Stimulated activated naive CD8-positive, alpha-beta T cell treated with anti-CD3 and anti-CD28 coated beads, Interleukin-15, amount 100 ng/mL, for 72 hours (primary cell): Measurements from ENCODE around the gene CYS1.

ENCODE experiments used
- ATAC-seq: fragments of 150-1000 bp; cut with Tn5 transposase; 2 replicates; pipeline ENCODE4 v1.10.0; 2021; ENCODE audit warnings: mild to moderate bottlenecking, moderate library complexity
- DNase-seq, 2 donors: peaks; one replicate each; pipeline ENCODE4 v3.0.0; 2021 to 2022
- H3K27ac Mint-ChIP-seq, 2 donors: one replicate each; pipeline ENCODE4 v1.8.0; 2022; ENCODE audit warnings: mild to moderate bottlenecking in 2 of 2, mixed read lengths in 2 of 2, moderate library complexity in 2 of 2
- H3K27me3 Mint-ChIP-seq: one replicate; pipeline ENCODE4 v1.8.0; 2022; ENCODE audit warnings: mixed read lengths
- H3K4me1 Mint-ChIP-seq: one replicate; pipeline ENCODE4 v1.8.0; 2022; ENCODE audit warnings: mild to moderate bottlenecking, mixed read lengths
- H3K4me3 Mint-ChIP-seq, 2 donors: one replicate each; pipeline ENCODE4 v1.8.0; 2022; ENCODE audit warnings: mild to moderate bottlenecking in 2 of 2, mixed read lengths in 2 of 2, moderate library complexity in 1 of 2
- H3K9me3 Mint-ChIP-seq, 2 donors: one replicate each; pipeline ENCODE4 v1.8.0; 2022; ENCODE audit warnings: mixed read lengths in 2 of 2

The CYS1 gene

DNA sequence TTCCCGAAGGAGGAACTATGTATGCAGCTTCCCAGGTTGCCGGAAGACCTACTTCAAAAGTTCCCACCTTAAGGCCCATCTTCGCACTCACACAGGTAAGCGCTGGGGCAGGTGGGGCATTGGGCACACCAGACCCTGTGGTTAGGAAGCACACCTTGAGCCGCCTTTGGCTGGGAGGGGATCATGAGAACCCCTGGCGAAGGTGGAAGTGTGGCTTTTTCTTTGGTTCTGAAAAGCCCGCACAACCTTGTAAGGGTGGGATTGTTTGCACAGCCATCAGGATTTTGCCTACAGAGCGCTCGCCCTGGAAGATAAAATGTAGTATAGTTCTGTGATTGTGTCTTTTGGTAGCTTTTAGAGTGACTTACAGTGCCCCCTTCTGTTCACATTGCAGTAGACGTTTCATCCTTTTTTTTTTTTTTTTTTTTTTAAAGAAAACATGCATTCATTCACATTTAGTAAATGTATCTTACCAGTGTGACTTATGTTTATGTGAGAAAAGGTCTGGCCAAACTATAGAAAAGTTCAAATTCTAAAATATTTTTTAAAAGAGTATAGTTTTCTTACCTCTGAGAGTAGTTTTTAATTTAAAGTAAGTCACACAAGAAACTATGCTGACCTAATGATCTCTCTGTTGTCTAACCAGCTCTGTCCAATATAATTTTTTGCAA is 31.6 kb downstream of the CYS1 start:
- ATAC-seq, result no peak
- Mint-ChIP-seq H3K4me1 (peaks cover 19% of the 10 kb centered on the region), H3K4me3 (no peak overlapping the region), H3K9me3 (no peaks in the 10 kb centered on the region), H3K27ac (no peak overlapping the region), H3K27me3 (no peaks in the 10 kb centered on the region)
- no peak for DNase-seq

DNA sequence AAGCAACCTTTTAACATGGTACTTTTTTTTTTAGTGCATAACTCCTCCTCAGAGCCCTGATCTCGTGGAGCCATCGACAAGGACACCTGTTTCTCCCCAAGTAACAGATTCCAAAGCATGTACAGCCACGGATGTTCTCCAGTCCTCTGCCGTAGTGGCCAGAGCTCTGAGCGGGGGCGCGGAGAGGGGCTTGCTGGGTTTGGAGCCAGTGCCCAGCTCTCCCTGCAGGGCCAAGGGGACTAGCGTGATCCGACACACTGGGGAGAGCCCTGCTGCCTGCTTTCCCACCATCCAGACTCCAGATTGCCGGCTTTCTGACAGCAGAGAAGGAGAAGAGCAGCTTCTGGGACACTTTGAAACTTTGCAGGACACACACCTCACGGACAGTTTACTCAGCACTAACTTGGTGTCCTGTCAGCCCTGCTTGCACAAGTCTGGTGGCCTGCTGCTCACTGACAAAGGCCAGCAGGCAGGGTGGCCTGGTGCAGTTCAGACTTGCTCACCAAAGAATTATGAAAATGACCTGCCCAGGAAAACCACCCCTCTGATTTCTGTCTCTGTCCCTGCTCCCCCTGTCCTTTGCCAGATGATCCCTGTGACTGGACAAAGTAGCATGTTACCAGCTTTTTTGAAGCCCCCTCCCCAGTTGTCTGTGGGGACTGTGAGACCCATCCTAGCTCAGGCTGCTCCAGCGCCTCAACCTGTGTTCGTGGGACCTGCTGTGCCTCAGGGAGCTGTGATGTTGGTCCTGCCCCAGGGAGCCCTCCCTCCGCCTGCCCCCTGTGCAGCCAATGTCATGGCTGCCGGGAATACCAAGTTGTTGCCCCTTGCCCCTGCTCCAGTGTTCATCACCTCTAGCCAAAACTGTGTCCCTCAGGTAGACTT is 32.4 kb downstream of the CYS1 start:
- H3K4me1 Mint-ChIP-seq, result peaks cover 20% of the 10 kb centered on the region
- peaks cover under 1% of the 10 kb centered on the region for H3K27me3 Mint-ChIP-seq
- H3K9me3 Mint-ChIP-seq, result no peaks in the 10 kb centered on the region
- no peak for ATAC-seq
- DNase-seq, result no peak
- no peak overlapping the region for H3K4me3 Mint-ChIP-seq
- H3K27ac Mint-ChIP-seq, result no peak overlapping the region

DNA sequence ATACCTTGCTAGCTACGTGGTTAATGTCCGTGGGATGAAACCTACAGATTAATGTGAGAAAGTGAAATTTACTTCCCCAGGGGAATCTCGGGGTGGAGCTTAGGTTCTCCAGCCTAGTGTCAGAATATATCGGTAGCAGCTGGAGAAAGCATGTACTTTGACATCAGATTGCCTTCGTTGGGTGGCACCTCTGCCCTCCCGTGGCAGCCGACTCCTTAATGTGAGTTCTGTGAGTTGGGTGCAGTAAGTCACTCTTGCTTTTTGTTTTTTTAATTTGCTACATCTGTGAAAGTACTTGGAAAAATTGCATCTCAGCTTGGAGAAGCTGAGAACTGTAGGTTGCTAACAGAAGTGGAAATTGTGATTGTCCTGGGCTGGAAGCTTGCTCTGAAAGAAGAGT is 33.3 kb downstream of the CYS1 start:
- Mint-ChIP-seq H3K27ac (no peak overlapping the region), H3K4me3 (no peak overlapping the region), H3K27me3 (peaks cover 10% of the 10 kb centered on the region), H3K9me3 (no peaks in the 10 kb centered on the region), H3K4me1 (peaks cover 27% of the 10 kb centered on the region)
- DNase-seq (no peak), ATAC-seq (no peak)

DNA sequence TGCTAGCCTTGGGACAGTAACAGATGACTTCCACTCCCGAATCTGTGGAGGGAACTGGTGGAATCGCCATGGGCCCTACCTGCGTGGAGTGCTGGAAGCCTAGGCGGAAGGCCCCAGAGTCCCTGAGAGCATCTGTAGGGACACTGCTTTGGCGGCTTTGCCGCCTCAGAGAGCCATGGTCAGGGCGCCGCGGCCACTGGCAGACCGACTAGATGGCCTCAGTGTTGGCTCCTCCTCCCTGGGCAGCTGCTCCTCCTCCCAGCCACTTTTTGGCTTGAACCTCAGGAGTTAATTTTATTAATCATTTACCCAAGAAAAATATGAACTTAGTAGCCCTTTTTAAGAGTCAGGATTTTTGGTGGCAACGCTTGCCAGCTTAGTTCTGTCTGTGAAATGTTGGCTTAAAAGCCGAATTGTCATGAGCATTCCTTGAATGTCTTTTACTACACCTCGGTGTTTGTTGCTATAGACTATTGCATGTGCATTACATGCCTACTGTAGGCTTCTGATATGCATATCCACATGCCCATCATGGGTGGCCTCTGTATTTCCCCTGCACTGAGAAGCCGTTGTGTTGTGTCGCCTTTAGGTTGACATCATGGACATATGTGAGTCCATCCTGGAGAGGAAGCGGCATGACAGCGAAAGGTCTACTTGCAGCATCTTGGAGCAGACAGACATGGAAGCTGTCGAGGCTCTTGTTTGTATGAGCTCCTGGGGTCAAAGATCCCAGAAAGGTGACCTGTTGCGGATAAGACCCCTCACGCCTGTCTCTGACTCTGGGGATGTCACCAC is 34.5 kb downstream of the CYS1 start:
- DNase-seq (no peak), ATAC-seq (no peak)
- Mint-ChIP-seq H3K4me3 (no peak overlapping the region), H3K27me3 (peaks cover 17% of the 10 kb centered on the region), H3K27ac (no peak overlapping the region), H3K9me3 (no peaks in the 10 kb centered on the region), H3K4me1 (peaks cover 27% of the 10 kb centered on the region)

DNA sequence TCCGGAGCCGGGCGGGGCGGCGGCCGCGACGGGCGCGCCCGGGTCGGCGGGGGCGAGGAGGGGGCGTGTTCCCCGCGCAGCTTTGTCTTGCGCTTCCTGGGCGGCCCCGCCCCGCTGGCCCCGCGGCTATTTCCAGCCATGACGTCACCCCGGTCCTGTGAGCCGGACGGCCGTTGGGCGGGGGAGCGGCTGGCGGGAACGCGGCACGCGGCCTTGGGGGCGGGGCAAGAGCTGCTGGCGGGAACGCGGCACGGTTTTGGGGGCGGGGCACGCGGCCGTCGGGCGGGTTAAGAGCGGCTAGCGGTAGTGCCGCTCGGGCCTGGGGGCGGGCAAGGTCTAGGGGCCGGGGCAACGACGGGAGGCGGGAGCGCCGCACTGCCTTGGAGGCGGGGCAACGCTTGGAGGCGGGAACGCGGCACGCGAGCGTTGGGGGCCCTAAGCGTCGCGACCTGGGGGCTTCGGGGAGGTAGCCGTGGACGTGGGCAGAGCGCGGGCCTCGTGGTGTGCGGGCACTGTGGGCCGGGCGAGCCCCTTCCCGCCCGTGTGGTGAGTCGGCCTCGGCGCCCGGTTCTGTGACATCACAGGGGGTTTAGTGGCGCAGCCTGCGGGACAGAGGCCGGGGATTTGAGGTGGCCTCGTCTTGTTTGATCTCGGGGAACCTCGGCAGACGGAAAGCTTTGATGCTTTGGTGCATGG is 36.2 kb downstream of the CYS1 start:
- H3K27me3 Mint-ChIP-seq, result peaks cover 17% of the 10 kb centered on the region
- peaks cover 27% of the 10 kb centered on the region for H3K4me1 Mint-ChIP-seq
- H3K4me3 Mint-ChIP-seq, result peak overlapping the region; percentile 71 to 81
- H3K9me3 Mint-ChIP-seq, result no peaks in the 10 kb centered on the region
- ATAC-seq, result peak; percentile 80
- peak overlapping the region in 1 of 2 donors; percentile 80 for H3K27ac Mint-ChIP-seq
- DNase-seq, result peak; percentile 85 to 92

DNA sequence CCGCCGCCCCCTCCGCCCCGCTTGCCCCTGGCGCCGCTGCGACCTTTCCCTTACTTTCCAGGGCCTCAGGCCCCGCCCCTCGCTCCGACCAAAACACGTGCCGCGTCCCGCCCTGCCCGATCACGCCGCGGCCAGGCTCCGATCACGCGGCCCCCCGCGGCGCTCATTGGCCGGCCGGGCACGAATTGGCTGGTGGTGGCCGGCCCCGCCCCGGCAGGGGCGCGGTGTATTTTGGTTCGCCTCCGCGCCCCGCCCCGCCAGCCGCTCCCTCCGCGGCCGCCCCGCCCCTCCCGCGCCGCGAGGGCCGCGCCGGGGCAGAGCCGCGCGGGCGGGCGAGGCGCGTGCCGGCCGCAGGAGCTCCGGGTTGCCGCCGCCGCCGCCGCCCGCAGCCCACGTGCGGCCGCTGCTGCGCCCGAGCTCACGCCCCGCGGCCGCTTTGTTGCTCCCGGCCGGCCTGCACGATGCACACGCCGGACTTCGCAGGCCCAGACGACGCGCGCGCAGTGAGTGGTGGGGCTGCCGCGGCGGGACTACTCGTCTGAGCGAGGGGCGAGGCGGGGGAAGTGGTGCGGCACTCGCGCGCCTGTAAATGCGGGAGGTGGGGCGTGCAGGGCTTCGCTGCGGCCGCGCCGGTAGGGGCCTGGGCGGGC is 36.8 kb downstream of the CYS1 start, which contains the start of gene KLF11:
Gene KLF11, plus strand, starts transcription at position 295 of the 650 bp plus-strand sequence. Its CDS starts 167 bp downstream, at position 462.
- peak; percentile 60 to 74 for DNase-seq
- Mint-ChIP-seq H3K27ac (peak within 1 kb of the TSS; percentile 80 to 88), H3K9me3 (no peaks in the 10 kb centered on the region), H3K4me1 (peaks cover 27% of the 10 kb centered on the region), H3K27me3 (peaks cover 17% of the 10 kb centered on the region), H3K4me3 (peak within 1 kb of the TSS; percentile 82 to 85)
- ATAC-seq, result peak; percentile 76

DNA sequence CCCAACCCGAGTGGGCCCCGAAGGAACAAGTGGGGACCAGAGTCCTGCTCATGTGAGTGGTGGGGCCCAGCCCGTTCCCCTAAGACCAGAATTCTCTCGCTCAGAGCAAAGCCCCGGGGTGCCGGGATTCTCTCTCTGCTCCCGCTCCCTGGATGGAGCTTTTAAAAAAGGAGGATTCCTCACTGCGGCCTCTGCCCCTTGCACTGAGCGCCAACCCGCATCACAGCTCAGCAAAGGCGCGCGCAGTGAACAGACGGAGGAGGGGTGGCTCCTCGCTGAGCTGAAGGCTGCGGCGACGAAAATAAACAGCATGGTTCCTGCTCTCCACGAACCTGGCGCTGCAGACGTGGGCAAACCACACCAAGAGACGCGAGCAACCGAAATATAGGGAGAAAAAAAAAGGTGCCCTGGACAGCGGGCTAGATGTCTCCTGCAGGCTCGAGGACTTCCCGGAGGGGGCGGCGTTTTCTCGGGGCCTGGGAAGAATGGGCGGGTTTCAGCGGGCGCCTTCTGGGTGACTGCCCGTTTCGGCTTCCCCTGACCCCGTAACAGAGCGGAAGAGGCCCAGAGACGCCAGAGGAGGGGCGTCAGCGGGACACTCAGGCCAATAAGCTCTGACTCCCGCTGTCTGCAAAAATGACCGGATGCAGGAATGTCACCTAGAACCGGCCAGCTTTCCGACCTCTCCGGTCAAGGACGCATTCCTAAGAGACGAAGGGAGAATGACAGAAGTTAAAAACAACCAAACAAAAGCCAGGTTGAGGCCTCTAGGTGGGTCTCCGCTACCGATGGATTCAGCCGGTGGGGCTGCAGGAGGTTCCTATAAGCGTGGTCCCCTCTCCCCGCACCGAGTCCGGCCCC is 37.7 kb downstream of the CYS1 start:
- peak overlapping the region in 1 of 2 donors; percentile 88 for H3K27ac Mint-ChIP-seq
- DNase-seq (no peak), ATAC-seq (no peak)
- no peaks in the 10 kb centered on the region for H3K9me3 Mint-ChIP-seq
- H3K27me3 Mint-ChIP-seq, result peaks cover 17% of the 10 kb centered on the region
- H3K4me1 Mint-ChIP-seq, result peaks cover 27% of the 10 kb centered on the region
- H3K4me3 Mint-ChIP-seq, result peak overlapping the region; percentile 82 to 85

DNA sequence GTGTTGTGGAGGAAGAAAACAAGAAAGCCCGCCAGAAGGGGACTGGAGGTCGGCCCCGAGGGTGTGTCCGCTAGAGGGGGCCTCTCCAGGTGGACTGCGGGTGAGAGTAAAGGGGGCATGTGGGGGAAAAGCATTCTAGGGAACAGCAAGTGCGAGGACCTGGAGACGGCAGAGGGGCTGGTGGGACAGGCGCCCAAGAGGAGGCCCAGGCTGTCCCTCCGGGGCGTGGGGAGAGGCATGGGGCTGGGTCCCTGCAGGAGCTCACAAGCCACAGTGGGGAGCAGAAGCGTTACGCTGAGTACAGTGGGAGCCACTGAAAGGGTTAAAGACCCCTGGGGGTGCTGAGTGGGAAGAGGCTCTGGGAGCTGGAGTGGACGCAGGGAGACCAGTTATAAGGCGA is 38.5 kb downstream of the CYS1 start:
- DNase-seq, result no peak
- Mint-ChIP-seq H3K27me3 (peaks cover 17% of the 10 kb centered on the region), H3K27ac (no peak overlapping the region), H3K9me3 (no peaks in the 10 kb centered on the region), H3K4me1 (peaks cover 27% of the 10 kb centered on the region), H3K4me3 (peak overlapping the region in 1 of 2 donors; percentile 30)
- no peak for ATAC-seq

DNA sequence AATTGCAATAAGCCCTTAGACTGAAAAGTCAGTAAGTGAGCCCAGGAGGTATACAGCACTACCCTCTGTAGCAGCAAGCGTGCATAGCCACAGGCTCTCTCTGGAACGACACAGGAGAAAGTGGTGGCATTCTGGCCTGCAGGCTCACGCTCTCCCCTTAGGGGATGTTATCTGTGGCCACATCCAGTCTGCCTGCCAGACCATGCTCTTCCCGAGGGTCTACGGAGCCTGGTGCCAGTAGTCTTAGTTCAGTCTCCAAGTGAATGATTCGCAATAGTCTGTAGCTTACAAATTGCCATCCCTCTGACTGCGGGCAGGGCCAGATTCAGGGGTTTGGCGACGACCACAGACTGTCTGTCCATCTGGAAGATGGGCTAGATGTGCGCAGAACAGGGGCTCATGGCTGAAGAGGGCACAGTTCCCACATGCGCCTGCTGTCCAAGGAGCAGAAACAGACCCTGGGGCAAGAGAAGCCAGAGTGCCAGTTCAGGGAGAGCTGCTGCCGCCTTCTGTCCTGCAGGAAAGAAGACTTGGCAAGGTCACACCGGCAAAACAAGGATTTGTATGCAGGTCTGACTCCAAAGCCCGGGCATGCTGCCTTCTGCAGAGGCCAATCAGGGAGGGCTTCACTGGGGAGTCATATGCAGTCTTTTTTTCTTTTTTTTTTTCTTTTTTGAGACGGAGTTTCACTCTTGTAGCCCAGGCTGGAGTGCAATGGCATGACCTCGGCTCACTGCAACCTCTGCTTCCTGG is 40.4 kb downstream of the CYS1 start:
- Mint-ChIP-seq H3K27me3 (peaks cover 17% of the 10 kb centered on the region), H3K4me1 (peaks cover 32% of the 10 kb centered on the region), H3K4me3 (no peak overlapping the region), H3K27ac (no peak overlapping the region), H3K9me3 (no peaks in the 10 kb centered on the region)
- DNase-seq, result no peak
- ATAC-seq, result no peak

DNA sequence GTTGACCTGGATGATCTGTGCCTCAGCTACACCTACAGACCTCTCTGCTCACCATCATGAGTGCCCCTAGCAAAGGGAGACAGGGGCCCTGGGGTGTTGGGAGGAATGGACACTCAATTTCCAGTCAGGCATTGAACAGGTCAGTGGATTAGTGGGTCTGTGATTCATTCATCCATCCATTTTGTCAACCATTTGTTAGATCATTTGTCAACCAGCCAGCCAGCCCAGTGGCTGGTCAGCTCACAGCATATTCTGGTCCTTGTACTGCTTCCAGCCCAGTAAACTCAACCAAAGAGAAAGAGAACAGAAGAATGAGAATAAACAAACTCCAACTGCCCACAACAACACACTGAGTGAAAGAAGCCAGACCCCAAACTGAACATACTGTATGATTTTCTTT is 41.5 kb downstream of the CYS1 start:
- Mint-ChIP-seq H3K27me3 (peaks cover 17% of the 10 kb centered on the region), H3K9me3 (no peaks in the 10 kb centered on the region), H3K27ac (no peak overlapping the region), H3K4me1 (peaks cover 28% of the 10 kb centered on the region), H3K4me3 (no peak overlapping the region)
- no peak for ATAC-seq
- DNase-seq, result no peak

DNA sequence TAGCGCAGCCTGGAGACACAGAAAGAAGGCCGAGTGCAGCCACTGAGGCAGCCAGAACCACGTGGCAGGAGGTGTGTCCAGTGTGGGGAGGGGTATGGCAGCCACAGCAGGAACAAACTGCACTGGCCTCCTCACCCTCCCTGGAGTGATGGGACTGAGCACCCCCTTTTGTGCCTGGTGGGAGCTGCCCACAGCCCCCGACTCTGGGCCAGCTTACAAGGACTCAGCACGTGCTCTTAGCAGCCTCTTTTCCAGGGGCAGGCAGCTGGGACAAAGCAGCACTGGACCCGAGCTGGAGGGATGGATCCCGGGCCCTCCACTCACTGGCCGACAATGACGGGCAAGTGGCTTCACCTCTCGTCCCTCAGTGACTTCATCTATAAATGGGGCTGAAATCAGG is 42.1 kb downstream of the CYS1 start:
- H3K4me3 Mint-ChIP-seq, result no peak overlapping the region
- DNase-seq, result no peak
- H3K9me3 Mint-ChIP-seq, result no peaks in the 10 kb centered on the region
- H3K27me3 Mint-ChIP-seq, result peaks cover 17% of the 10 kb centered on the region
- no peak overlapping the region for H3K27ac Mint-ChIP-seq
- ATAC-seq, result no peak
- H3K4me1 Mint-ChIP-seq, result peaks cover 28% of the 10 kb centered on the region

DNA sequence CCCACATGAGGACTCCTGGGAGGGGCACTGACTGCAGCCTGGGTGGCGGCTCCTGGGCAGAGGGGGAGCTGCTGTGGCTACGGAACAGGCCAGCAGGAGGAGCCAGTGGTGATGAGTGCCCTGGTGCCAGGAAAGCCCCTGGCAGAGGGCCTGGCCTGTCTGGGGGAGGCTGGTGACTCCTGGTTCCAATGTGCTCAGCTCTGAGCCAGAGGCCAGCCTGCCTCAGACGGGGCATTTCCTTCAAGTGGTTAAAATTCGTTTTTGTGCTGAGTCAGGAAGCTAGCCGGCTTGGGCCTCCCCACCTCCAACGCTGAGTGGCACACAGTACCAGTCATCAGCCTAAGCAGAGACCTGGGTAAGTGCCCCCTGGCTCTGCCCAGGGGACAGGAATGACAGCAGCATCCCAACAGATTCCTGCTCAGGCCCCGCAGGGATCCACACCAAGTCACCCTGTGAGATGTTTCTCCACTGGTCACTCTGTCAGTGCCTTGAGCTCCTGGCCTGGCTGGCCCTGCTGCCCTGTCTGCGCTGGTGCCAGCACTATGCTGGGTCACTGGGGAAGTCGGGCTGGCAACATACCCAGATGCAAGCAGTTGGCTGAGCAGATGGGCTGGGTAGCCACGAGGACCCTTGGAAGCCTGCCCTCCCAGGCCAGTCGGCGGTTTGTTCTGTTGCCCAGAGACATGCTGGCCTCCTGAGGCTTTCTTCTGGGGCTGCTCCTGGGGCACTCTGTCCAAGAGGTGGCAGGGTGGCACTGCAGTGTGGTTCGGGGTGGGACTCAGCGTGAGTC is 43.9 kb downstream of the CYS1 start:
- ATAC-seq (peak; percentile 86), DNase-seq (peak in 1 of 2 donors; percentile 64)
- no peaks in the 10 kb centered on the region for H3K9me3 Mint-ChIP-seq
- H3K4me1 Mint-ChIP-seq, result peaks cover 19% of the 10 kb centered on the region
- H3K27me3 Mint-ChIP-seq, result peaks cover under 1% of the 10 kb centered on the region
- H3K4me3 Mint-ChIP-seq, result no peak overlapping the region
- H3K27ac Mint-ChIP-seq, result no peak overlapping the region

DNA sequence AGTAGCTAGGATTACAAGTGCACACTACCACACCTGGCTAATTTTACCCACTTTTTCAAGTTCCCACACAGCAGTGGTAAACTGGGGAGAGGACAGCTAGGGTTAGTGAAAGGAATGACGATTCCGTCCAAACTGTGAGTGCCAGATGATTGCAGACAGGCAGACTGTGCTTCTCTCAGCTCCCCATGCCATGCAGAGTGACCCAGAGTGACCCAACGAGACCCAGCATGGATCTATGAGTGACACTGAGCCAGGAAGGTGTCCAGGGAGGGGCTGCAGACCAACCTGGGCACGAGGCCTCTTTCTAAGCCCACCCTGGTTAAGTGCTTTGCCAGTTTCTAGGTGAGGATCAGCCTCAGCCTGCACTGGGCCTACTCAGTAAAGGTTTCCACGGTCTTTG is 44.6 kb downstream of the CYS1 start:
- ATAC-seq, result no peak
- H3K4me1 Mint-ChIP-seq, result peaks cover 19% of the 10 kb centered on the region
- H3K27ac Mint-ChIP-seq, result peak overlapping the region in 1 of 2 donors; percentile 4
- H3K27me3 Mint-ChIP-seq, result no peaks in the 10 kb centered on the region
- DNase-seq, result no peak
- H3K9me3 Mint-ChIP-seq, result no peaks in the 10 kb centered on the region
- no peak overlapping the region for H3K4me3 Mint-ChIP-seq
